PFSK-1 (cell line): ENCODE results near the gene LRRC53.

ENCODE experiments used
- FOXP2 ChIP-seq: optimal IDR thresholded peaks from 2 replicates; pipeline ENCODE3; 2011; ENCODE audit warnings: borderline replicate concordance, control low read depth, inconsistent platforms; ENCODE audit not compliant: insufficient read depth; ENCODE audit errors: extremely low read length, extremely low read depth
- POLR2AphosphoS5 ChIP-seq: IDR thresholded peaks from 2 replicates; pipeline ENCODE4 v1.6.1; 2012; ENCODE audit warnings: low read depth, mild to moderate bottlenecking, control low read depth, low read length, moderate library complexity
- REST ChIP-seq, 2 experiments: IDR thresholded peaks; 2 replicates each; pipeline versions ENCODE4 v1.6.1 to v1.8.0; 2011 to 2012; ENCODE audit warnings: low read depth in 2 of 2, low read length in 2 of 2, control low read depth in 1 of 2, inconsistent platforms in 1 of 2, mild to moderate bottlenecking in 1 of 2, moderate library complexity in 1 of 2; ENCODE audit not compliant: insufficient read depth in 1 of 2
- SIN3A ChIP-seq: IDR thresholded peaks from 2 replicates; pipeline ENCODE4 v1.6.1; 2012; ENCODE audit warnings: mild to moderate bottlenecking, low read length, moderate library complexity, borderline replicate concordance; ENCODE audit not compliant: insufficient read depth
- TAF1 ChIP-seq: IDR thresholded peaks from 2 replicates; pipeline ENCODE4 v1.6.1; 2012; ENCODE audit warnings: low read length, control low read depth, borderline replicate concordance; ENCODE audit not compliant: insufficient read depth

Gene LRRC53

DNA sequence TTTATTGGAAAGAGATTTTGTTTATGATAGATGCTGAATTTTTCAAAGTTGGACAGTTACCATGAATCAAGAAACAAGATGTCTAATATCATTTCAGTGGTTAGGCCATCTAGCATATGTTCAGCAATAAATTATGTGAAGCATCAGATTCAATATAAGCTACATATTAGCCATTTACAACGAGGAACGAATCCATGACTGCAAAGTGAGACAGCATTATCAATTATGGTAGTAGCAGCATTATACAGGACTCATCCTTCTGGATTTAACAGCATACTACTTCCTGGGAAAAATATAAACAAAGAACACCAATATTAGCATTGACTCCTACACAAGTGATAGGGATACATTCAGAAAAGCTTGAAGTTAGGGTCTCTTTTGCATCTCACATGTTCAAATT lies 59.1 kb downstream of the LRRC53 start:
- TF ChIP-seq FOXP2: no peak
- no peak for TF ChIP-seq SIN3A
- TF ChIP-seq TAF1: no peak
- no peak for TF ChIP-seq POLR2AphosphoS5
- TF ChIP-seq REST (IDR thresholded peaks at IDR 0.05; ENCODE audit: insufficient read depth in 1 of 2, low read depth in 2 of 2, low read length in 2 of 2): no peak

- TF ChIP-seq SIN3A (no peak), POLR2AphosphoS5 (no peak), TAF1 (no peak)
Observed at GRCh38 chr1:74452035-74452434, 60.4 kb downstream of the LRRC53 start.

- TF ChIP-seq SIN3A (no peak), REST (IDR thresholded peaks at IDR 0.05; ENCODE audit: insufficient read depth in 1 of 2, low read depth in 2 of 2, low read length in 2 of 2) (no peak), TAF1 (no peak), POLR2AphosphoS5 (no peak), FOXP2 (no peak)
Observed at GRCh38 chr1:74437035-74437434, 75.4 kb downstream of the LRRC53 start.

DNA sequence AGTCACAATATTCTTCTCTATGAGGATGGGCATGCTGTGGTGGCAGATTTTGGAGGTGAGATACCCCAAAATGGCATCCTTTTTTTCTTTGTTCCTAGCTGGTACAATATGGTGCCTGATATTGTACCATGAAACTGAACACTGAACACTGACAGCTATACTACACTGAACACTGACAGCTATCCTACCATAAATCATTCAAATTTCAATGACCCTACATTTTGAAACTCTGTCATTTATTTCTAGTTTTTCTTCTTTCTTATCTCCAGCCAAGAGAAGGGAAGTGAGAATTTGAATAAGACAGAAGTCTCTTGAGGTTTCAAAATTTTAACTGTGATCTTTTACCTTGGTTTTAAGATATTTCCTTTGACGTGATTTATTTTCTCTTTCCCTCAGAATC lies 76.3 kb downstream of the LRRC53 start:
- TF ChIP-seq TAF1 (no peak), REST (IDR thresholded peaks at IDR 0.05; ENCODE audit: insufficient read depth in 1 of 2, low read depth in 2 of 2, low read length in 2 of 2) (no peak), SIN3A (no peak), FOXP2 (no peak), POLR2AphosphoS5 (no peak)

DNA sequence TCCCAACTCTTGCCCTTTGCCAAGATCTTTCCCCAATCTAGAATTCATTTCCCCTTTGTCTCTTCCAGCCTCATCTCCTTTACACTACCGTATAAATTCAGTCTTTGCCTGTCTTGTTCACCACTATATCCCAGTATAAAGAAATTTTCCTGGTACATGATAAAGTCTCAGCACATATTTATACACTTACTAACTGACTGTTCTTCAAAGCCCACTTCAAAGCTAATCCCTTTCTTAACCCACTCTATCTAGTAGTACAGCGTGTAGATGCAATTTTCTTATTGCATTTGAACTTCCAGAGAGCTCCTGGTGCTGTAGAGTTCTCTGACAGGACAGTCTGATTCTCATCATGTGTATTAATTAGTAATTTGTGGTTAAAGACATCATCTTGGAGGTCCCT lies 78.1 kb downstream of the LRRC53 start:
- no peak for TF ChIP-seq TAF1
- no peak for TF ChIP-seq POLR2AphosphoS5
- no peak for TF ChIP-seq FOXP2
- no peak for TF ChIP-seq SIN3A
- no peak for TF ChIP-seq REST (IDR thresholded peaks at IDR 0.05; ENCODE audit: insufficient read depth in 1 of 2, low read depth in 2 of 2, low read length in 2 of 2)
